GM19463 (cell line): Measurements from ENCODE around the gene HSBP1L1.
"Not testable (repeated sequence)": the region's sequence is repeated elsewhere in the genome, so short reads cannot be mapped to it uniquely, and the experiment has no call there.

Experiments
- ATAC-seq: cut with Tn5 transposase; IDR thresholded peaks from one replicate; pipeline ENCODE4 v1.9.1; 2021; ENCODE audit warnings: mild to moderate bottlenecking, moderate library complexity; ENCODE audit not compliant: unreplicated experiment

The HSBP1L1 gene

DNA sequence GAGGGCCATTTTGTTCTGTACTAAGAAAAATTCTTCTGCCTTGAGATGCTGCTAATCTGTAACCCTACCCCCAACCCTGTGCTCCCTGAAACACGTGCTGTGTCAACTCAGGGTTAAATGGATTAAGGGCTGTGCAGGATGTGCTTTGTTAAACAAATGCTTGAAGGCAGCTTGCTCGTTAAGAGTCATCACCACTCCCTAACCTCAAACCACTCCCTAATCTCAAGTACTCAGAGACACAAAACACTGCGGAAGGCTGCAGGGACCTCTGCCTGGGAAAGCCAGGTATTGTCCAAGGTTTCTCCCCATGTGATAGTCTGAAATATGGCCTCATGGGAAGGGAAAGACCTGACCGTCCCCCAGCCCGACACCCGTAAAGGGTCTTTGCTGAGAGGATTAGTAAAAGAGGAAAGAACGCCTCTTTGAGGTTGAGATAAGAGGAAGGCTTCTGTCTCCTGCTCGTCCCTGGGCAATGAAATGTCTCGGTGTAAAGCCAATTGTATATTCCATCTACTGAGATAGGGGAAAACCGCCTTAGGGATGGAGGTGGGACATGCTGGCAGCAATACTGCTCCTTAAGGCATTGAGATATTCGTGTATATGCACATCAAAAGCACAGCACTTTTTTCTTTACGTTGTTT lies 4.2 kb upstream of the HSBP1L1 start:
- not testable (repeated sequence) for ATAC-seq

DNA sequence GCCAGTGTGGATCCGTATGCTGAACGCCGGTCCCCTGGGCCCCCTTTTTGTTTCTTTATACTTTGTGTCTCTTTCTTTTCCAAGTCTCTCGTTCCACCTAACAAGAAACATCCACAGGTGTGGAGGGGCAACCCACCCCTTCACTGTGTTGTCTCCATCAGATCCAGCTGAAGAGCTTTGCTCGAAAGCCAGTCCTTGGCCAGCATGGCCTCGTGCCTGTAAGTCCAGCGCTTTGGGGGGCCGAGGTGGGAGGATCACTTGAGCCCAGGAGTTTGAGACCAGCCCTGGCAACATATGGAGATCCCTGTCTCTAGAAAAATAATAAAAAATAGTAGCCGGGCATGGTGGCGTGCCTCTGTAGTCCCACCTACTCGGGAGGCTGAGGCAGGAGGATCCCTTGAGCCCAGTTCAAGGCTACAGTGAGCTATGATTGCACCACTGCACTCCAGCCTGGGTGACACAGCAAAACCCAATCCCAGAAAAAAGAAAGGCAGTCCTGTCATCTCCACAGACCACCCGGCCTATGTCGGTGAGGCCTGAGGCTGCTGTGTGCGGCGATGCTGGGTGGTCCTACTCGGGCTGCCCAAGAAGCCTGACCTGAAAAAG lies 3.4 kb upstream of the HSBP1L1 start:
- ATAC-seq, result no peak

DNA sequence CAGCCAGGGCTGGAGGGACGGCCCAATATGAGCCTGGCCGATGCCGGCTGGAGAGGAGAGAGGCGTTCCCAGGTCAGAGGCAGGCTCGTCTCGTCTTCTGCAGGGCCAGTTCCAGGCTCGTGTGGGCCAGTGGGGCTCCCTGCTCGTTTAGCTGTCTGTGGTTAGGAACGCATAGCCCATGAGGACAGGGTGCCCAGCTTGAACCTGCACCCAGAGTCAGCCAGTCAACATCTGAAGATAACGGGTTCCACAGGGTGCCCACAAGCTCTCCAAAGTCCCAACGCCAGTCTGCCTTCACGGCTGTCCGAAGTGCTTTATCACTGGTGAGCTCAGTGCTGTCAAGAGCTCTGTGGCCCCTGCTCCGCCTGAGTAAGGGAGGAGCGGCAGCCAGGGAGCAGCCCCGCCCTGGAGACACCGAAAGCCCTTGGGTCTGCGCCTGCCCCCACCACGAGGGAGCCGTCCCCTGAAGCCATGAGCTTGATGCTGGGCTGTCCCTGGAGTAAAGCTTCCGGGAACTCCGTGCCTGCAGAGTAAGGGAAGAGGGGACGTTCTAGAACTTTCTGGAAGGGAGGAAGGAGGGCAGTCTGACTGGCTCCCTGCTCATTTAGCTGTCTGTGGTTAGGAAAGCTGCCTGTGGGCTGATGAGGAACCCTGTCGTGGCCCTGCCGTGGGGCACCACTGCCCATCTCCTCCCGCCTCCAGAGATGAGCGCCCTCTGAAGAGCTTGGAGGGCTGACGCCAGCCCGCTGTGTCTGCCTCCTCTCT lies 2.7 kb upstream of the HSBP1L1 start:
- no peak for ATAC-seq

DNA sequence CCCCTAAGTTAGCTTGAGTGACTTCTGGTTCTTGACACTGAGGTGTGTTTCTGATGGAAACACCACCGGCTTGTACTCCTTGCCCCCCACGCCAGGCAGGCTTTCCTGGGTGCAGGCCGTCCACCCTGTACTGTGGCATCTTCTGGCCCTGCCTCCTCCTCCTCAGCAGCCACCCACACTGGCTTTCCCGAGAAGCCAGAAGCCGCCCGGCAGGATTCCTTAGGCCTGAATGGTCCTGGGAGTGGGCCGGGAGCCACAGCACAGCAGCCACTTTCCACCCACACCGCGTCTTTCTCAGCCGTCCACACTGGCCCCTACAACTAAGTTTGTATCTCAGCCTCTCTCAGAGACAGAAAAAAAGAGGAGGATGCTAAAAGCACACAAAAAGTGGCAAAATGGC lies 2.1 kb upstream of the HSBP1L1 start:
- ATAC-seq, result no peak

DNA sequence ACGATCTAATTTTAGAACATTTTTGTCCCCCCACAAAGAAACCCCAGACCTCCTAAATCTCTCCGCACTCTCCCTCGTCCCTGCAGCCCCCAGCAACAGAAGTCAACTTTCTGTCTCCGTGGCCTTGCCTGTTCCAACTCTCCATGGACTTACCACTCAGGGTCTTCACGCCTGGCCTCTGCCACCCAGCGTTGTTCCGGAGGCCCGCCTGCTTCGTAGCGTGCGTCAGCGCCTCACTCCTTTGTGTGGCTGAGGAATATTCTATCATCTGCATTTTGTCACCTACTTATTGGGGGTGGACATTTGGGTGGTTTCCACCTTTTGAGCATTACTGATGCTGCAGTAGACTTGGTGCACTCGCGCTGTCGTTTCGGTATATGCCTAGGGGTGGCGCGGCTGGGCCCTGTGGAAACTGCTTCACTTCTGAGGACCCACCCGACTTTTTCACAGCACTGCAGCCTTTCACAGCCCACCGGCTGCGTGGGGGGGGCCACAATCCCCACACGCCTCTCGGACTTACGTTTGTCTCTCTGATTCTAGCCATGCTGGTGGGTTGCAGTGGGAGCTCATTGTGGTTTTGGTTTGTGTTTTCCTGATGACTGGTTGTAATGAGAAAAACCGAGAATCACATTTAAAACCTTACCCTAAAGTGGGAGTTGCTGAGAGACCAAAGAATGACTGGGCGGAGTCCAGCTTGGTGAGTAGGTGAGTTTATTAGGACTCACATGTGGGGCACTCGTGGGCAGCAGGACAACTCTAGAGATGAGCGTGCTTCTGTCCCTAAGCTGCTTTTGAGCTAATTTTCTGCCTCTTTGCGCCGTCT lies 1.4 kb upstream of the HSBP1L1 start:
- peak; percentile 62 for ATAC-seq

DNA sequence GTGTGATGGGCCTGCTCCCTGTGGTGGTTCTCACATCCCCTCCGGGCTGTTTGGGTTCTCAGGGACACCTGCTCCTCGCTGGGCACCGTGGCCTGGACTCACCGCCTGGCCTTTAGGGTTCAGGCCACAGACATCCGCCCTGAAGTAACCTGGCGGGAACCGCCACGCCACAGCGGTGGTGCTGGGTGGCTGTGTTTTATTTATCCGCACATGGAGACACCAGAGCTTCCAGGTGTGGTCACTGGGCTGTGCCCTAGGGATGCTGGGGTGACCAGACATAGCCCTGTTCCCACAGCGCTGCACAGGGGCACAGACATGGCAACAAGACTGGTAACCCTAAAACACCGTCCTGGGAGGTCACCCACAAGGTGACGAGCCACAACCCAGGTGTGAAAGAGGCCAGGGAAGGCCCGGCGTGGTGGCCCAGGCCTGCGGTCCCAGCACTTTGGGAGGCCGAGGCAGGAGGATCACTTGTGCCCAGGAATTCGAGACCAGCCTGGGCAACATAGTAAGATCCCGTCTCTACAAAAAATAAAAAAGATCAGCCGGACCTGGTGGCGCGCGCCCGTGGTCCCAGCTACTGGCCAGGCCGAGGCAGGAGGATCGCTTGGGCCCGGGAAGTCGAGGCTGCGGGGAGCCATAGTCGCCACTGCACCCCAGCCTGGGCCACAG lies 649 bp upstream of the HSBP1L1 start:
- no peak for ATAC-seq

DNA sequence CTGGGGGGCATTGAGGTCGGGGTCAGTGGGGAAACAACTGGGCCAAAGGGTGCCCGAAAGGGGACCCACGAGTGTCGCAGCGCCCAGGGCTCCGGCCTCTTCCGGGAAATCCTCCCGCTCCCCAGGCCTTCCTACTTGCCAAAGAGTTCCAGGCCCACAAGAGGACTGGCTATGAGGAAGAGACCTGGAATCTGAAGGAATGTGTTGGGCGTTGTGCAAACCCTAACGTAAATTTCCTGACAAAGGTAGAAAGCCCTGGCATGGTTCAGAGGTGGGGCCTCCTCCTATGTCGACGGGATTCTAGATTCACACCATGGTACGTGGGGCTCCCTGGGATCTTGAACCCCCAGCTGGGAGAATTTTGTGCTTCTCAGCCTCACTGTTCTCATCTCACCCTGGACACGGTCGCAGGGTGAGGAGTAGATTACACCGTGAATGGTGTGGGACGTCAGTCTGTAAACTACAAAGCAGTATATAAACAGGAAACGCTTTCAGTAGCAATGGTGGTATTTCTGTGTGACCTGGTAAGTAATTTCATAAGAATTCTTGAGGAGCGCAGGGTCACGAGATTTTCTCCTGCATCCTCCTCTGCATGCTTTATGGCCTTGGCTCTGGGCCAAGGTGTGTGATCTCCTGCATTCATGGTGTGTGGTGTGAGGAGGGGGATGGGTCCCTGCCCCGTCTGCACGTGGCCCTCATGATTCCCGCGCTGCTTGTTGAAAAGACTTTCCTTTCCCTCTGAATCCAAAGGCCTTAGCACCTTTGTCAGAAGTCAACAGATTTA lies 868 bp downstream of the HSBP1L1 start:
- no peak for ATAC-seq

DNA sequence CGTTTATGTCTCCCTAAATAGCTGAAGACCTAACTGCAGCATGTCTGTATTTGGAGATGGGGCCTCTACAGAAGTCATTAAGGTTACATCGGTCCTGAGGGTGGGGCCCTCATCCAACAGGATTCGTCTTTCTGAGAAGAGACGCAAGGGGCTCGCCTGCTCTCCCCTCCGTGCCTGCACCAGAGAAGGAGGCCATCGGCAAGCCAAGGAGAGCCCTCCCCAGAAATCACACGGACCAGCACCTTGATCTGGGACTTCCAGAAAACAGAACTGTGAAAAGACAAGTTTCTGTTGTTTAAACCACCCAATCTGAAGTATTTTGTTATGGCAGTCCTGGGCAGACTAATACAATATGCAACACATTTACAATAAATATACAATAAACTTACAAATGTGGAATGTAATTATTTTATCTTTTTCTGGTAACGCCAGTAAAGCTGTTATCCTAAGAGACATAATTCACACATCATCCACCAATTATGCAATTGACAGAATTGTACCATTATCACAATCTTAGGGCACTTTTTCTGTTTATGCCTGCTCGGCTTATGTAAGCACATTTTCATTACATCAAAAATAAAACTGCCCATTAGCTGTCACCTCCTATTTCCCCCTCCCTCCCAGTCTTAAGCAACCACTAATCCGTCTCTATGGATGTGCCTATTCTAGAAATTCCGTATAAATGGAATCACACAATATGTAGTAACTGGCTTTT lies 6.1 kb downstream of the HSBP1L1 start:
- no peak for ATAC-seq

DNA sequence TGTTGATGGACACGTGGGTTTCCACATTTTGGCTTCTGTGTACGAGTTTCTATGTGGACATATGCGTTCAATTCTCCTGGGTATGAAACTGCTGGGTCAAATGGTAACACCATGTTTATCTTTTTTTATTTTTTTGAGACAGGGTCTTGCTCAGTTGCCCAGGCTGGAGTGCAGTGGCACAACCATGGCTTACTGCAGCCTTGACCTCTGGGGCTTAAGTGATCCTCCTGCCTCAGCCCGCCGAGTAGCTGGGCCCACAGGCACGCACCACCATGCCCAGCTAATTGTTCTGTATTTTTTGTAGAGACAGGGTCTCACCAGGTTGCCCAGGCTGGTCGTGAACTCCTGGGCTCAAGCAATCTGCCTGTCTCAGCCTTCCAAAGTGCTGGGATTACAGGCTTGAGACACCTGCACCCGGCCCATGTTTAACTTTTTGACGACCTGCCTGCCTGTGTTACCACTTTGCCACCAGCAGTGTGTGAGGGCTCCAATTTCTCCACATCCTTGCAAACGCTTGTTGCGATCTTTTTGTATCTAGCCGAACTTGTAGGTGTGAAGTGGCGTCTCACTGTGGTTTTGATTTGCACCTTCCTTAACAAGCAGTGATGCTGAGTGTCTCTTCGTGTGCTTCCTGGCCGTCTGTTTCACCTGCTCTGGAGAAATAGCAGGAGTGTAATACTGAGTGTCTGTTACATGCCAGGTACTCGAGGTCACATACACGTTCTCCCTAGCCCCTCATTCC lies 6.9 kb downstream of the HSBP1L1 start:
- ATAC-seq, result no peak

DNA sequence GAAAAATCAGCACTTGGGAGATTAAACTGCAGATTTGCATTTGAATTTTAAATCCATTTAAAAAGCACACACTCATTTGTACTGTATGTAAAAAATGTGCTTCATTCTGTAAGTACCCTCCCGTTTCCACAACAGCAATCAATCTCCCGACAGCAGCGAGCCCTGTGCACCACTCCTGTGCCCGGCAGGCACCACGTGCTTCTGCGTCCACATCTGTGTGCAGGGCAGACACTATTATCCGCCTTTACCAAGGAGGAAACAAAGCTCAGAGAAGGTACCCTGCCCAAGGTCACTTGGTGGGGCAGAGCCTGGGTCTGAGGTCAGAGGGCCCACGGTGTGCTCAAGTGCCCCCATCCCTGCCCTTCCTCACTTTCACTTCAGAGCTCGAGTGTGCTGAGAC lies 7.5 kb downstream of the HSBP1L1 start:
- no peak for ATAC-seq

DNA sequence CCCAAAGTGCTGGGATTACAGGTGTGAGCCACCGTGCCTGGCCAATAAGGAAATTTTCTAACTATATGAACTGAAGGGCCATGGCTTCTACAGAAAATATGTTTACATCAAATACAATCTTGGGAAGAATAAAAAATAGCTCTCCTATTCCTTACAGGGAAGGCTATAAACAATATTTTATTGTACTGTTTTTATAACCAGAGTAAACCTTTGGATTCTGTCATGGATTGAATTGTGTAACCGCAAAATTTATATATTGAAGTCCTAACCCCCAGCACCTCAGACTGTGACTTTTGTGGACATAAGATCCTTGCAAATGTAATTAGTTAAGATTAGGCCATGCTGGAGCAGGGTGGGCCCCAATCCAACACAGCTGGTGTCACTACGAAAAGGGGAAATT lies 8.3 kb downstream of the HSBP1L1 start:
- no peak for ATAC-seq

DNA sequence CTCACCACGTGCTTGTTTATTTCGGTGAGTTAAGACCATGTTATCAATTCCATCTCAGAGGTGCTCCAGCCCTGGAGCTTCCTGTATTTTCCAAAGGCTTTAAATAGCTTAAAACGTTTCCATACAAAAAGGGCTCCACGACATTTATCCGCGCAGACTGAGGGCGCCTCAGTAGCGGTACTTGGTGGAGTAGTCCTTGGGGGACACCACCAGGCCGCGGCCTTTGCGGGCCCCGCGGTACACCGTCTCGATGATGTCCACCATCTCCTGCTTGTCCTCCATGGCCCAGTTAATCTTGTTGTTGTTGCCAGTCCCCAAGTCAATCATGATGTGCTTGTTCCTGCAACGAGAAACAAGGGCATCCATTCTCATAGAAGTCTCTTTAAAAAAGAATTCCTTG lies 9.1 kb downstream of the HSBP1L1 start:
- ATAC-seq, result no peak

DNA sequence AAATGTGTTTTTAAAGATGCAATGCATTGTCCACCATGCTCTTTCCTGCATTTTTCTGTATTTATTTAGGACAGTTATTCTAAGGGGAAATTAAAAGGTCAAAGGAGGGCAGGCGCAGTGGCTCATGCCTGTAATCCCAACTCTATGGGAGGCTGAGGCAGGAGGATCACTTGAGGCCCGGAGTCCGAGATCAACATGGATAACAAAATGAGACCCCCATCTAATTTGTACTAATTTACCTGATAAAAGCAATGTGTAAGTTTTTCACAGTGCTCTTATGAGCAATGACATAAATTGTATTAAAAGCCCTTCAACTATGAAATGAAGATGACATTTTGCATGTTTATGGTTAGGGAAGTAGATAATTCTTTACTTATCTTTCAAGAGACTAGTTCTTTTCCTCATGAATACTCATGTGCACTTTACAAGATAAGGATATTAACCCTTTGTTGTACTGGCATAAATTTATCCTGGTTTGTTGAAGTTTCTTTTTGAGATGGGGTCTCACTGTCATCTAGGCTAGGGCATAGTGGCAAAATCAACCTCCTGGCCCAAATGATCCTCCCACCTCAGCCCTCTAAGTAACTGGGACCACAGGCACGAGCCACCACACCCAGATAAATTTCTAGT lies 9.7 kb downstream of the HSBP1L1 start:
- ATAC-seq, result no peak

DNA sequence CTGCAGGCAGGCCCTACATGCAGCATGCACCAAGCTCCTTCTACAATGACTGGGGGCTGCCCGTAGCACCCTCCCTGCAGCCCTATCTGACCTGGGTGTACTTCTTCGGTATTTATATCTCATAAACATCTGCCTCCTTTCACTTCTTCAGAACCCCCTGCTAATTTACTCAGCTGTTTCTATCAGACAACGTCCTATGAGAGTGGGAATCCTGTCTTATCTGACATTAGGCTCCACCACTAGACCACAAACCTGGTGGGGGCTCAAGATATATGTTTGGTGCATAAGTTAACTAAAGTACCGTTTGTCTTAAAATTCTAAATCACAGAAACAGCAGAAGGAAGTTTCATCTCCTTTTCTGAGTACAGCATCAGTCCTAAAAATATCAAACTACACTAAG lies 10.6 kb downstream of the HSBP1L1 start:
- ATAC-seq, result no peak

DNA sequence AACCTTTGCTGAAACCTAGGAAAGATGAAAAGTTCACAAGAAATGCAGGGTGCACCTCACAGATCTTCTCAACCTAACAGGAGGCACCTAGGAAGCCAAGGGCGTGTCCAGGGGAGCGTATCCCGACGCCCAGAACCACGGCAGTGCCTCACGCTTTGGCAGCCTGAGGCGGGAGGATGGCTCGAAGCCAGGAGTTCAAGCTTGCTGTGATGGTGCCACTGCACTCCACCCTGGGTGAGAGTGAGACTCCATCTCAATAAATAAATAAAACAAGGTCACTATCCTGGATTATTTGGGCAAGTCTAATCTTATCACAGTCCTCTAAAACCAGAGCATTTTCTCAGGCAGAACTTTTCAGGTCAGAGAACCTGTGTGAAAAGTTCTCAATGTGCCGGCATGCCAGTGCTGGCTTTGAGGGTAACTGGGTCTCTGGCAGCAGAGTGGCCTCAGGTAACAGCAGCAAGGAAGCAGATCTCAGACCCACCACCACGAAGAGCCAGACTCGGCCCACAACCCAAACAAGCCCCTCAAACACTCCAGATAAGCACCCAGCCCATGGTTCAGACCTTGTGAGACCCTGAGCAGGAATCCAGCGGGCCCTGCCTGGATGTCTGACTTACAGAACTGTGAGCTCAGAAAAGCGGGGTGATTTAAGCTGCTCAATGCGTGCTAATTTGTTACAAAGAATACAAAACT lies 11.7 kb downstream of the HSBP1L1 start:
- no peak for ATAC-seq

DNA sequence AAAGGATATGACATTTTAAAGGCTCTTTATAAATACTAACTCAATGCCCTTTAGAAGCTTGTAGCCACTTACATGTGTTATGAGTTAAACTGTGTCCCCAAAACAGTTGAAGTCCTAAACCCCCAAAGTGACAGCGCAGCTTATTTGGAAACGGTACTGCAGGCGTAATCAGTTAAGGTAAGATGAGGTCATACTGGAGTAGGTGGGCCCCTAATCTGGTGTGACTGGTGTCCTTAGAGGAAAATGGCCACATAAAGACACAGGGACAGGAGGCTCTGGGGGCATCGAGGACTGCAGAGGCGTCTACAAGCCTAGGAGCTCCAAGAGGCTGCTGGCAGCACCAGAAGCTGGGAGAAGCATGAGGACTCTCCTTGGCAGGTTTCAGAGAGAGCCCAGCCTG lies 15.4 kb downstream of the HSBP1L1 start:
- ATAC-seq, result no peak

DNA sequence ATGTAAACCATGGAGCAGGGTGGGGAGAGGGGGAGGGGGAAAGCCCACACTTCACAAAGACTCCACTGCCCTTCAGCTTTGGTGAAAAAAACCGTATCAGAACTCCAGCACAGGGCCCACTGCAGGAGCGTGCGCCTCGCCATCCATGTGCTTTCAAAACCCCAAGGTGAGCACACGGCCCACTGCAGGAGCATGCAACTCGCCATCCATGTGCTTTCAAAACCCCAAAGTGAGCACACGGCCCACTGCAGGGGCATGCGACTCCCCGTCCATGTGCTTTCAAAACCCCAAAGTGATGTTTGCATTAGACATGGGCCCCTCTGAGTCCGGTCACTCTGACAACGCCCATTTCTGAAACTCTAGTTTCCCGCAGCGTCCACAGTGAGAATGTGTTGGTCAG lies 16.1 kb downstream of the HSBP1L1 start:
- ATAC-seq, result no peak

DNA sequence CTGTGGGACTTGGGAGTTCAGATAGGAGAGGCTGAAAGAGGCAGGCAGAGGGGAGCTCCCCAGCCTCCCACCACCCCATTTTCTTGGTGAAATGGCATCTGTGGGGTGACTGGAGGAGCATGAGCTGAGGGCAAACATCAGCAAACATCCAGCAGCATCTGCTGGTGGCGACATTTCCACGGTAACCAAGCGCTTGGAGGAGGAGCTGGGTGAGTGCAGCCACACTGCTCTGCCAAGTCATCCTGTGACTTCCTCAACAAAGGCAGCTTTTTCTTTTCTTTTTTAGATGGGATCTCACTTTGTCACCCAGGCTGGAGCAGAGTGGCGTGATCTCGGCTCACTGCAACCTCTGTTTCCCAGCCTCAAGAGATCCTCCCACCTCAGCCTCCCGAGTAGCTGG lies 18.3 kb downstream of the HSBP1L1 start:
- ATAC-seq, result no peak
